Astrocyte of the spinal cord (primary cell): Measurements from ENCODE around the gene SPOCK1.

Experiments used
- DNase-seq: peaks from one replicate; pipeline ENCODE4 v3.0.0; 2011; ENCODE audit warnings: low read depth, low spot score
- H3K4me3 ChIP-seq: 2 replicates; pipeline ENCODE4 v1.5.1; 2011; ENCODE audit warnings: low read depth, mild to moderate bottlenecking, low read length, moderate library complexity
- CTCF ChIP-seq: IDR thresholded peaks from 2 replicates; pipeline ENCODE4 v1.5.1; 2012; ENCODE audit warnings: low read depth, mild to moderate bottlenecking, low read length, inconsistent platforms
- in situ Hi-C: cut with HindIII; loops from 2 replicates; pipeline ENCODE4 v1.10.0; 2017; ENCODE audit warnings: low sequenced_read_pairs

The SPOCK1 gene

DNA sequence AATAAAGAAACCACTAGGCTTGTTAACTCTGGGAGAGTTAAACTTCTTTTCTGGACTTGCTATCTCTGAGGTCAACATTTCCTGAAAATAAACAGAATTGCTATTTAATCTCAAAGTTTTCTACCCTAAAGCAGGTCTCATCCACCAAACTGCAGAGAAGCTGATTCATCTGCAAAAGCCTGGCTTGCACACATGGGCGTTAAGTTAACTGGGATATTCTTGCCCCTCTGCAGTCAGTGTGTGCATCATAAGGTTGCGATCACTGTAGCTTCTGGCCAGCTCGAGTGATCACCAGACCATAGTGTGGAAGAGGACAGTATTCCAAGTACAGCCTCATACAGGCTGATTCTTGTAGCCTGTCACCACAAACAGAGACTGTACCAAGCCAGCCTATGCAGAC is 99.2 kb downstream of the SPOCK1 start:
- no peak overlapping the region for H3K4me3 ChIP-seq
- DNase-seq, result no peak
- in situ Hi-C loops, result no loop called here
- TF ChIP-seq CTCF, result no peak

DNA sequence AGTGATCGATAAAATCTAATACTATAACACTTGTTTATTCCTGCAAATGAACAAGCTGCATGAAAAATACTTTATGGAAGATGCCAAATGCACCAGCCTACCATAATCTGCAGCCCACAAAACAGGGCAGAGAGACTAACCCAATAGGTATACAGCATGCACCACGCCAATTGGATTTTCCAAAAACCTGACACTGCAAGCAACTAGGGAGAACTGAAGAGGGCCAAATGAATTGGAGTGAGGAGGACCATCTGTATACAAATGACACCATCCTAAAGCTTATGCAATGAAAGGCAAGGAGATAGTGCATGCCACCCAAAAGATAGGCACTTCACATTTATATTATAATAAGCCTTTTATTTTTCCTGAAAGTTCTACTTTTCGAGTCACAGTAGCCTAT is 100.4 kb downstream of the SPOCK1 start:
- TF ChIP-seq CTCF, result no peak
- no peak for DNase-seq
- in situ Hi-C loops, result no loop called here
- H3K4me3 ChIP-seq, result no peak overlapping the region

DNA sequence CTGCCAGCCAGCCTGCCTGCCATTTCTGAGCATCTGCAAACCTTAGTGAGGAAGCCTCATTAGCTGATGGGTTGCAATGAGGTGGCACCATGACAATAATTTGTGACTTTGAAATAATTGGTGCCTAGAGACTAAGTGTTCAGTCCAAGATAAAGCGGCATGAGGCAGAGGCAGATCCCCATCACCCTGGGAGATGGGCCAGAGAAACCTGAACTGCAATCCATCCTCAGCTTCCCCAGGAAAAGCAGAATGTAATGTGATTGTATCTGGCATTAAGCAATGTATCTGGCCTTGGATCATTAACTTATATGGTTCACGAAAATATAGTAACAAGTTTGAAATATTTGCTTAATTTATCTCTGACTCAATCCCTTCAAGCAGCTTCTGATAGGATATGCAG is 101.0 kb downstream of the SPOCK1 start:
- in situ Hi-C loops, result no loop called here
- DNase-seq, result no peak
- H3K4me3 ChIP-seq, result no peak overlapping the region
- no peak for TF ChIP-seq CTCF

DNA sequence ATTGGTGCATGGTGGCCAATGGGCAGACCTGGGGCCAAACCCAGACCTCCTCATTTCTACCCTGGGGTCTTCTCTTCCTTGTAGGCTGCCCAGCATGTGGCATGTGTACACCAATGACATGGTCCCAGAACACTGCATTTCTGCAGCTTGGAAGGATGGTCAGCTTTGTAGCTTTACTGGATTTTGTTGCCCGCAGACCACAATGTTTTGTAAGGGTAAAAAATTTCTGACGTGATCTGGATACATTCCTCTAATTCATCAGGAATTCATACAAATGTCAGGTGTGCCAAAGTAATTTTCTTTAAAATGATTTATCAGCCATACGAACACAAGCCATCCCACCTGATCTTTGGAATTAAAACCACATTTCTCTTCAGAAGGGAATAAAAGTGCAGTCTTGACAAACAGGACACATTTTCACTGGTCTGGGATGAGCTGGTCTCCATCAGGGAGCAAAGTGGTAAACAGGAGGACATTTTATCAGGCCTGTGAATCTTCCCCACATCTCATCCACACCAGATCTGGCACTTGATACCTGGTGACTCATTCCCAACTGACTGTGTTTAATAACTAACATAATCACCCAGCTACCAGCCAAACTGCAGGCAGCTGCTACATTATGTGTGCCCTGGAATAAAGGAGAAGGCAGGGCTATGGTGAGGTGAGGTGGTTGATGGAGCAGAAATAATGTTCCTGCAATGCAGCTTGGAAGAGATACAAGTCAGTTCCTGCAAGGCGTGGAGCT is 103.9 kb downstream of the SPOCK1 start:
- no peak for TF ChIP-seq CTCF
- in situ Hi-C loops, result no loop called here
- peak; percentile 45 for DNase-seq
- no peak overlapping the region for H3K4me3 ChIP-seq

DNA sequence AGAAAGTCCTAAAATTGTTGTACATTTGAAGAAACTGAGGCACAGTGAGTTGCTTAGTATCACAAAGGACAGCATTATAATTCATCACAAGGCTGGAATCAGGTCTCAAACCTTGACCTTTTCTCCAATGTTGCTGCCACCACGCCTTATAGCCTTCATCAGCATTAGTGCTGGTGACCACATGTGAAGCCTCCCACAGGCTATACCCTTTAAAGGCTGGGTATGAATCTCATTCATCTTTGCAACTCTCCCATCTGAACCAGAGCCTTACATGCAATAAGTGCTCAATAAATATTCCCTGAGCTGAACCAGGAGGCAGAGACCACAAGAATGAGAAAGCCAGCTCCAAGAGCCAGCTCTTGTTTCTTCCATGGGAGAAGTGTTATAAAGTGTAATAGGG is 104.7 kb downstream of the SPOCK1 start:
- no peak overlapping the region for H3K4me3 ChIP-seq
- no peak for TF ChIP-seq CTCF
- in situ Hi-C loops, result no loop called here
- DNase-seq, result no peak

DNA sequence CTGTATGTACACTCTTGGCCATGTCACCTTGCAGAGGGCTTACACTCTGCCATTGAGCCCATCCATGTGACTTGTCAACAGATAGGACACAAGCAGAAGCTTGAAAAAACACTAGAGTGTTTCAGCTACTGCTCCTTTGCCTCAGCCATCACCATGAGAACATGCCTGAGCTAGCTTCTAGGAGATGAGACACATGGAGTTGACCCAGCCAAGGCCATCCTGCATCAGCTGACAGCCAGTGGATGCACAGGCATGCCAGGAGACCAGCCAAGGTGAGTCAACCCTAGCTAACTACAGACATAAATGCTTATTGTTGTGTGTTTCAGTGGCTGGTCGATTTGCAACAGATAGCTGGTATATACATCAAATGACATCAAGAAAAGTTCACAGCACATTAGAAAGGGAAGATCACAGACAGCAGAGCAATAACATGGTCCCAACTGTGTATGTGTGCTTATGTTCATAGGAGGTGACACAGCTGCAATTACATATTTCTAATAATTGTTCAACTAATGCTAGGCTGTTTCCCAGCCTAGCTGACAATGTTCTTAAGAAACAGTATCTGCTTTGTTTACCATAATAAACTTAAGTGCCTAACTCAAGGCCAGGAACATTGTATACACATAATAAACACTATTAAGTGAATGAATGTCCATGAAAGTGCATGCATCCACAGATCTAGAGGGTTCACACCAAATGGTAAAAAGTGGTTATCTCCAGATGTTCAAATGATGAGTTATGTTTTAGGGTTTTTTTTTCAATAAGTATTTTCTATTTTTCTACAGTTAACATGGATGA is 105.7 kb downstream of the SPOCK1 start:
- H3K4me3 ChIP-seq, result no peak overlapping the region
- in situ Hi-C loops, result no loop called here
- no peak for TF ChIP-seq CTCF
- DNase-seq, result no peak
